Measurements from ENCODE around the gene FUT1. TPM values are rescaled to one million over a fixed set of nuclear protein-coding genes. Genes with fewer than 3 reads are reported as not detected.

FUT1 gene
- total RNA-seq, 4 donors from 2014 or later = 0.27 to 1.00 (median 0.58) TPM

DNA sequence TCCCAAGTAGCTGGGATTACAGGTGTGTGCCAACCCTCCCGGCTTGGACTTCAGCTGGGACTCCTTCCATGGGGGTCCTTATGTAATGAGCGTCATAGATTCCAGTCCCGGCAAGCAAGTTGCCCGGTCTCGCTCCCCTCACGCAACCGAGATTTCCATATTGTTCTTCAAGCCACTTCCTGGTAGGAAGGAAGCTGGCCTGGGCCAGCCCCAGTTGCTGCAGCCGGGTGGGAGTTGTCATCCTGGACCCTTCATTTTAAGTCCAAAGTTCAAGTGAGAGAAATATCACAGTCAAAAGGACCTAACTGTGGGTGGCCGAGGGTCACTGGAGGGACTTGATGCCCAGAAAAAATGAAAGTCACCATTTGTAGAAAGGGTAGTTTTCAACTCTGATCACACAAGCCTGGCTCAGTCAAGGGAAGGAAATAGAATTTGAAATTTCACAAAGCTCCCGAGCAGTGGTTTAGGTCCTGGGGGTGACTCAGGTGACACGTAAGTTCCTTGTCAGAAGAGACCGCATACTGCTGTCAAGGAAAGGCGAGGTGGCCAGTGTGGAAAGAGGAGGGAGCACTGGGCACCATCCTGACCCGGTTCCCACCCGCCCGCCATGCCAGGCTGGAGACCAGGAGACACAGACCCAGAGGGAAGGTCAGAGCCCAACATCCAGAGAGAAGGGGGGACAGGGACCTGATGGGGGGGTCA lies 8.2 kb upstream of the FUT1 start:
- H3K4me3 ChIP-seq = no peak overlapping the region
- H3K27me3 ChIP-seq = peaks cover 49% of the 10 kb centered on the region
- intact Hi-C loops (cut with DNase I; ENCODE audit: low total_unique reads) (no loop called here), in situ Hi-C loops (cut with MboI; ENCODE audit: low pct_ligation_motif_present in 1 of 4, low pct_unique_long_range_greater_than_20kb in 1 of 4, low sequenced_read_pairs in 3 of 4) (no loop called here)
- DNase-seq = no peak
- H3K9me3 ChIP-seq = no peaks in the 10 kb centered on the region
- TF ChIP-seq POLR2A (IDR thresholded peaks at IDR 0.05) = no peak
- no peak for TF ChIP-seq EP300 (IDR thresholded peaks at IDR 0.05; ENCODE audit: low read depth)
- TF ChIP-seq POLR2AphosphoS5 (IDR thresholded peaks at IDR 0.05) = no peak
- TF ChIP-seq, protein P1, sequence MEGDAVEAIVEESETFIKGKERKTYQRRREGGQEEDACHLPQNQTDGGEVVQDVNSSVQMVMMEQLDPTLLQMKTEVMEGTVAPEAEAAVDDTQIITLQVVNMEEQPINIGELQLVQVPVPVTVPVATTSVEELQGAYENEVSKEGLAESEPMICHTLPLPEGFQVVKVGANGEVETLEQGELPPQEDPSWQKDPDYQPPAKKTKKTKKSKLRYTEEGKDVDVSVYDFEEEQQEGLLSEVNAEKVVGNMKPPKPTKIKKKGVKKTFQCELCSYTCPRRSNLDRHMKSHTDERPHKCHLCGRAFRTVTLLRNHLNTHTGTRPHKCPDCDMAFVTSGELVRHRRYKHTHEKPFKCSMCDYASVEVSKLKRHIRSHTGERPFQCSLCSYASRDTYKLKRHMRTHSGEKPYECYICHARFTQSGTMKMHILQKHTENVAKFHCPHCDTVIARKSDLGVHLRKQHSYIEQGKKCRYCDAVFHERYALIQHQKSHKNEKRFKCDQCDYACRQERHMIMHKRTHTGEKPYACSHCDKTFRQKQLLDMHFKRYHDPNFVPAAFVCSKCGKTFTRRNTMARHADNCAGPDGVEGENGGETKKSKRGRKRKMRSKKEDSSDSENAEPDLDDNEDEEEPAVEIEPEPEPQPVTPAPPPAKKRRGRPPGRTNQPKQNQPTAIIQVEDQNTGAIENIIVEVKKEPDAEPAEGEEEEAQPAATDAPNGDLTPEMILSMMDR (IDR thresholded peaks at IDR 0.05) = no peak
- H3K4me1 ChIP-seq = no peaks in the 10 kb centered on the region
- H3K27ac ChIP-seq = no peak overlapping the region
- no peaks in the 10 kb centered on the region for H3K36me3 ChIP-seq
- 43 to 52% methylated on average over 10 to 16 of the region's 16 CpGs for WGBS, 2 donors (ENCODE audit: low coverage in 1 of 2)

DNA sequence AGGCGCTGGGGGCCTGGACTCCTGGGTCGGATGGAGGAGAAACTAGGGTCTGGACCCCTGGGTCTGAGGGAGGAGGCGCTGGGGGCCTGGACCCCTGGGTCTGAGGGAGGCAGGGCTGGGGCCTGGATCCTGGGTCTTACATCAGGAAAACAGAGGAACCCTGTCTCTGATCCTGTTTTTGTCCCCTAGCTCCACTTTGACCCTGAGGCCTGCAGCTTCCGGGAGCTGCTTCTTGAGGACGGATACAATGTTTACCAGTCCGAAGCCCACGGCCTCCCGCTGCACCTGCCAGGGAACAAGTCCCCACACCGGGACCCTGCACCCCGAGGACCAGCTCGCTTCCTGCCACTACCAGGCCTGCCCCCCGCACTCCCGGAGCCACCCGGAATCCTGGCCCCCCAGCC lies 5.3 kb upstream of the FUT1 start:
- in situ Hi-C loops (cut with MboI; ENCODE audit: low pct_ligation_motif_present in 1 of 4, low pct_unique_long_range_greater_than_20kb in 1 of 4, low sequenced_read_pairs in 3 of 4) (no loop called here), intact Hi-C loops (cut with DNase I; ENCODE audit: low total_unique reads) (no loop called here)
- no peak for DNase-seq
- no peak for TF ChIP-seq POLR2AphosphoS5 (IDR thresholded peaks at IDR 0.05)
- TF ChIP-seq, protein P1 (IDR thresholded peaks at IDR 0.05) = no peak
- TF ChIP-seq EP300 (IDR thresholded peaks at IDR 0.05; ENCODE audit: low read depth) = no peak
- no peak for TF ChIP-seq POLR2A (IDR thresholded peaks at IDR 0.05)
- Histone ChIP-seq H3K36me3 (no peaks in the 10 kb centered on the region), H3K27me3 (peaks cover 54% of the 10 kb centered on the region), H3K4me3 (no peak overlapping the region), H3K9me3 (no peaks in the 10 kb centered on the region), H3K27ac (no peak overlapping the region), H3K4me1 (peaks cover 5 to 7% (median 6%) of the 10 kb centered on the region in 4 donors)
- 79 to 80% methylated on average over 1 to 14 of the region's 14 CpGs for WGBS, 2 donors (ENCODE audit: low coverage in 1 of 2)

DNA sequence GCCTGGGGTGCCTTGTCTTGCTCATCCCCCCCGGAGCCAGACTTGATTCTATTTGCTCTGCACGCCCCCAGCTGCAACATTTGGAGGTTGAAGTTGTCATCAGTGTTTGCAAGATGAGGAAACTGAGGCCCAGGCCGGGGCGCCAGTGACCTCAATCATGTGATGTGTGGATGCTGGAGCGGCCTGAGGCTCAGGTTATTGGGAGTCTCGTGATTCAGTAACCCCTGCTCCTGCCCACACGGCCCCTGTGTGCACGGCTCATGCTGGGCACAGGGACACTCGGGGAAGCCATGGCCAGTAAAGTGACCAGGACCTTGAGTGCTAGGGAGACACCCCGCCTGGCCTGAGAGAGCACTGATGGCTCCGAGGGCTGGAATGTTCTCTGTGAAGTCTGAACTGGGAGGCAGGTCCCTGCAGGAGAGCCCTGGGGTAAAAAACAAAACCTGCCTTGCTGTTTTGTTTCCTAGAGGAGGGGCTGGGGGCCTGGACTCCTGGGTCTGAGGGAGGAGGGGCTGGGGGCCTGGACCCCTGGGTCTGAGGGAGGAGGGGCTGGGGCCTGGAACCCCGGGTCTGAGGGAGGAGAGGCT lies 4.7 kb upstream of the FUT1 start:
- intact Hi-C loops (cut with DNase I; ENCODE audit: low total_unique reads) = no loop called here
- WGBS, 2 donors (ENCODE audit: low coverage in 1 of 2) = 77% methylated on average over 11 of the region's 12 CpGs; no CpG with 5 or more reads in 1 of the 2 donors
- no peak overlapping the region for H3K4me3 ChIP-seq
- H3K4me1 ChIP-seq = peaks cover 11 to 12% (median 11%) of the 10 kb centered on the region in 4 donors
- no peaks in the 10 kb centered on the region for H3K9me3 ChIP-seq
- no peaks in the 10 kb centered on the region for H3K36me3 ChIP-seq
- no peak overlapping the region for H3K27ac ChIP-seq
- H3K27me3 ChIP-seq = peaks cover 56% of the 10 kb centered on the region
- in situ Hi-C loops (cut with MboI; ENCODE audit: low pct_ligation_motif_present in 1 of 4, low pct_unique_long_range_greater_than_20kb in 1 of 4, low sequenced_read_pairs in 3 of 4) = no loop called here
- no peak for DNase-seq
- TF ChIP-seq, protein P1 (IDR thresholded peaks at IDR 0.05) = no peak
- no peak for TF ChIP-seq POLR2A (IDR thresholded peaks at IDR 0.05)
- TF ChIP-seq EP300 (IDR thresholded peaks at IDR 0.05; ENCODE audit: low read depth) = no peak
- TF ChIP-seq POLR2AphosphoS5 (IDR thresholded peaks at IDR 0.05) = no peak

DNA sequence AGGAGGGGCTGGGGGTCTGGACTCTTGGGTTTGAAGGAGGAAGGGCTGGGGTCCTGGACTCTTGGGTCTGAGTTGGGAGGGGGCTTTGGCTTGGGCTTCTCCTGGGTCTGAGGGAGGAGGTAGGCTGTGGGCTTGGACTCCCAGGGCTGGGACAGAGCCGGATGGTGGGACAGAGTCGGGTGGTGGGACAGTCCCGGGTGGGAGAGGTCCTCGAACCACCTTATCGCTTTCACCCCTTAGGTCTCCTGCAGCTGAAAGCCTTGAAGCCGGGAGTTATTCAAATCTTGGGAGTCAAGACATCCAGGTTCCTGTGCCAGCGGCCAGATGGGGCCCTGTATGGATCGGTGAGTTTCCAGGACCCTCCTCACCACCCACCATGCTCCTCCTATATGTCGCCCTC lies 4.2 kb upstream of the FUT1 start:
- DNase-seq = no peak
- Histone ChIP-seq H3K27me3 (peaks cover 61% of the 10 kb centered on the region), H3K4me1 (peaks cover 12 to 15% (median 13%) of the 10 kb centered on the region in 4 donors), H3K36me3 (no peaks in the 10 kb centered on the region), H3K27ac (no peak overlapping the region), H3K9me3 (no peaks in the 10 kb centered on the region), H3K4me3 (no peak overlapping the region)
- WGBS, 2 donors (ENCODE audit: low coverage in 1 of 2) = 67% methylated on average over 9 of the region's 9 CpGs; no CpG with 5 or more reads in 1 of the 2 donors
- no peak for TF ChIP-seq POLR2A (IDR thresholded peaks at IDR 0.05)
- no peak for TF ChIP-seq POLR2AphosphoS5 (IDR thresholded peaks at IDR 0.05)
- TF ChIP-seq, protein P1 (IDR thresholded peaks at IDR 0.05) = no peak
- intact Hi-C loops (cut with DNase I; ENCODE audit: low total_unique reads) (no loop called here), in situ Hi-C loops (cut with MboI; ENCODE audit: low pct_ligation_motif_present in 1 of 4, low pct_unique_long_range_greater_than_20kb in 1 of 4, low sequenced_read_pairs in 3 of 4) (no loop called here)
